Measurements from ENCODE around the gene PDK1. TPM values are rescaled to one million over a fixed set of nuclear protein-coding genes. Genes with fewer than 3 reads are reported as not detected.

PDK1 gene
- total RNA-seq, 1 donor from 2014 or later = 27.9 TPM

DNA sequence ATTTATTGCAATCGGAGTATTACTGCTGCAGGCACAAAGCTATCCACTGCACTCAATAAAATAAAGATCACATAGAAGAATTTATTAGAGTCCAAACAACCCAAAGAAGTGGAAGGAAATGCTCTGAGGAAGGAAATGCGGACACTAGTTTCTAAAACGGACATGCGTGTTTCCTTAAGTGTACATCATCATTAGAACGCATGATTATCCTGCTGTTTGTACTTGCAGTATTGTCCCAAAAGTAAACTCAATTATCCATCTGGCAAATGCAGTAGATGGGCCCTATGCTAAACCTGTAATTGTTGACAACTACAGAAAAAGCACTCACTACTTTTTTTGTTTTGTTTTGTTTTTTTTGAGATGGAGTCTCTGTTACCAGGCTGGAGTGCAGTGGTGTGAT is 53.6 kb downstream of the PDK1 start:
- no peak overlapping the region for H3K4me3 Mint-ChIP-seq (ENCODE audit: unreplicated experiment)
- TF ChIP-seq, protein P1, sequence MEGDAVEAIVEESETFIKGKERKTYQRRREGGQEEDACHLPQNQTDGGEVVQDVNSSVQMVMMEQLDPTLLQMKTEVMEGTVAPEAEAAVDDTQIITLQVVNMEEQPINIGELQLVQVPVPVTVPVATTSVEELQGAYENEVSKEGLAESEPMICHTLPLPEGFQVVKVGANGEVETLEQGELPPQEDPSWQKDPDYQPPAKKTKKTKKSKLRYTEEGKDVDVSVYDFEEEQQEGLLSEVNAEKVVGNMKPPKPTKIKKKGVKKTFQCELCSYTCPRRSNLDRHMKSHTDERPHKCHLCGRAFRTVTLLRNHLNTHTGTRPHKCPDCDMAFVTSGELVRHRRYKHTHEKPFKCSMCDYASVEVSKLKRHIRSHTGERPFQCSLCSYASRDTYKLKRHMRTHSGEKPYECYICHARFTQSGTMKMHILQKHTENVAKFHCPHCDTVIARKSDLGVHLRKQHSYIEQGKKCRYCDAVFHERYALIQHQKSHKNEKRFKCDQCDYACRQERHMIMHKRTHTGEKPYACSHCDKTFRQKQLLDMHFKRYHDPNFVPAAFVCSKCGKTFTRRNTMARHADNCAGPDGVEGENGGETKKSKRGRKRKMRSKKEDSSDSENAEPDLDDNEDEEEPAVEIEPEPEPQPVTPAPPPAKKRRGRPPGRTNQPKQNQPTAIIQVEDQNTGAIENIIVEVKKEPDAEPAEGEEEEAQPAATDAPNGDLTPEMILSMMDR (IDR thresholded peaks at IDR 0.05) = no peak
- no peak for DNase-seq (ENCODE audit: low spot score)
- H3K9me3 Mint-ChIP-seq (ENCODE audit: low read depth) = no peaks in the 10 kb centered on the region
- H3K27me3 Mint-ChIP-seq (ENCODE audit: low read depth) = no peaks in the 10 kb centered on the region
- peaks cover 5% of the 10 kb centered on the region for H3K36me3 Mint-ChIP-seq (ENCODE audit: low read depth)
- peaks cover 11% of the 10 kb centered on the region for H3K4me1 Mint-ChIP-seq (ENCODE audit: low read depth)
- no peak overlapping the region for H3K27ac Mint-ChIP-seq (ENCODE audit: unreplicated experiment)

DNA sequence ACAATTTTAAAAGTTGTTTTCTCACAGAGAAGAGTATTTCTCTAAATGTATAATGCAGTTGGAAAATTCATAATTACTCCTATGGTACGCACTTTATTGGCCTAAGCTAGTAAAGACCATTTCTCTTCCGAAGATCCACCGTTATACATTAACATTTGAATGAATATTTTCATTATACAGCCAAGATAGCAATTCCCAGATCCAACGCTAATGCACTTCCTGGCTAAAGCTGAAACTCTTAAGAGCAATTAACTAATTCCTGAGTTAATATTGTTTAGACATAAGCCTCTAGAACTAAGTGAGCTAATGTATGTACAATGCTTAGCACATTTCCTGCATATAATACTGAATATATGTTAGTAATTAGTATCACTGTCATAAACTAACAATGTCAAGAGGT is 56.2 kb downstream of the PDK1 start:
- DNase-seq (ENCODE audit: low spot score) = no peak
- TF ChIP-seq, protein P1 (IDR thresholded peaks at IDR 0.05) = no peak
- H3K9me3 Mint-ChIP-seq (ENCODE audit: low read depth) = no peaks in the 10 kb centered on the region
- no peak overlapping the region for H3K4me3 Mint-ChIP-seq (ENCODE audit: unreplicated experiment)
- H3K27me3 Mint-ChIP-seq (ENCODE audit: low read depth) = no peaks in the 10 kb centered on the region
- no peak overlapping the region for H3K27ac Mint-ChIP-seq (ENCODE audit: unreplicated experiment)
- H3K4me1 Mint-ChIP-seq (ENCODE audit: low read depth) = peaks cover 11% of the 10 kb centered on the region
- peaks cover 3% of the 10 kb centered on the region for H3K36me3 Mint-ChIP-seq (ENCODE audit: low read depth)

DNA sequence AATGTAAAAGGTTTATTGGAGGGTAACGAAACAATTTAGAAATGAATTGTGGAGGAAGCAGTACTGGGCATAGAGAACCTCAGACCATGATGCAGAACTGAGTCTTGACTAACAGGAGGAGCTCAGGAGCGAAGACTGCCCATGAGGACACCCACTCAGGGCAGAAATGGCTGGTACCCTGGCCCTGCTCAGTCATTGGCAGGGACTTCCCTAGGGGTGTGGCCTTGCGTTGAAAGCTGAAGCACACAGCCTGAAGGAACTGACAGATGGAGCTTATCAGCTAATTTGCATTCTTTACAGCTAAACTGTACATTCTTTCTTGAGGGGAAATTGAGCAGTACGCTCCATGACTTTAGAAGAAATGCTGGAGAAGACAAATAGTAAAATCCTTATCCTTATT is 57.1 kb downstream of the PDK1 start:
- no peak for DNase-seq (ENCODE audit: low spot score)
- H3K27ac Mint-ChIP-seq (ENCODE audit: unreplicated experiment) = no peak overlapping the region
- H3K4me1 Mint-ChIP-seq (ENCODE audit: low read depth) = peaks cover 11% of the 10 kb centered on the region
- peaks cover 2% of the 10 kb centered on the region for H3K36me3 Mint-ChIP-seq (ENCODE audit: low read depth)
- no peaks in the 10 kb centered on the region for H3K27me3 Mint-ChIP-seq (ENCODE audit: low read depth)
- no peaks in the 10 kb centered on the region for H3K9me3 Mint-ChIP-seq (ENCODE audit: low read depth)
- no peak overlapping the region for H3K4me3 Mint-ChIP-seq (ENCODE audit: unreplicated experiment)
- TF ChIP-seq, protein P1 (IDR thresholded peaks at IDR 0.05) = no peak

DNA sequence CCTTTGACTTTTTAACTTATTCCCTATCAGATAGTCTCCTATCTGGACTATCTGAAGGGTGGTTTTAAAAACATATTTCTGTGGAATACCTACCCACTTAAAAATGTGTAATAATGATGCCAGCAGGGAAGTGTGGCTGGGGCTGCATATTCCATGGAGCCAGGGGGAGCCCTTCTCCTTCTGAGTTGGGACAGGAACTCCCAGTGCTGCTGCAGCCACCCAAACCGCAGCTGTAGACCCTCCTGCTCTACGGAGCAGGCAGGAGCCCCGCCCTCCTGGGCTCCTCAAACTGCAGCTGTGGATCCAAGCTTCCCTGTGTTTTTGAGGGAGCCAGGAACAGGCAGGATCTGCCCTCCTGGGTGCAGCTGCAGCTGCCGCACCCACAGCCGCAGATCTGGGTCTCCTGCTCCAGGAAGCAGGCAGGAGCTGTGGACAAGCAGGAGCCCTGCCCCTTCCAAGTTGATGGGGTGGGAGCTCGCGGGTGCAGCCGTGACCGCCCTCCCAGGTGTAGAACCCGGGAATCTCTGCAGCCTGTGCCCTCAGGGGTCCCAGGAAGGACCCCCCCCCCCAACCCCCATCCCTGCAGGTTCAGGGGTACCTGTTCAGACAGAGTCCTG is 57.8 kb downstream of the PDK1 start:
- Mint-ChIP-seq H3K36me3 (ENCODE audit: low read depth) (peaks cover 2% of the 10 kb centered on the region), H3K4me3 (ENCODE audit: unreplicated experiment) (no peak overlapping the region), H3K9me3 (ENCODE audit: low read depth) (no peaks in the 10 kb centered on the region), H3K4me1 (ENCODE audit: low read depth) (peaks cover 11% of the 10 kb centered on the region), H3K27me3 (ENCODE audit: low read depth) (no peaks in the 10 kb centered on the region), H3K27ac (ENCODE audit: unreplicated experiment) (no peak overlapping the region)
- TF ChIP-seq, protein P1 (IDR thresholded peaks at IDR 0.05) = no peak
- DNase-seq (ENCODE audit: low spot score) = no peak

DNA sequence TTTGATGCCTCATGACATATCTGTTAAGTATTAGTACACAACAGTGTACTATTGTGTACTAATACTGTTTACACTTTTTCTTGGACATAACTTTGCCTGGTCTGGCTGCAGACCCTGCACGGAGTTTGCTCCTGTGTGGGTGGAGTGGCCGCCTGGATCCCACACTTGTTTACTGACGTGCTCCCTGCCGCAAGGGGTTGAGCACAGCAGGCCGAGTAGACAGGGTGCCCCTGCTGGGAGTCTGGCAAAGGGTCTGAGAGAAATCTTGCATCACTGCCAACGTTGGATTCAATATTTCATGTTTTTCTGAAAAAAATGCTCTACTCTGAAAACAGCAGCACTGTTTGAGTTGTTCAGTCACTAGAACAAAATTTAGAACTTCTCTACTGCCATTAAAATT is 59.0 kb downstream of the PDK1 start:
- no peak for DNase-seq (ENCODE audit: low spot score)
- TF ChIP-seq, protein P1 (IDR thresholded peaks at IDR 0.05) = no peak
- Mint-ChIP-seq H3K9me3 (ENCODE audit: low read depth) (no peaks in the 10 kb centered on the region), H3K36me3 (ENCODE audit: low read depth) (peaks cover 2% of the 10 kb centered on the region), H3K4me1 (ENCODE audit: low read depth) (peaks cover 11% of the 10 kb centered on the region), H3K27ac (ENCODE audit: unreplicated experiment) (no peak overlapping the region), H3K4me3 (ENCODE audit: unreplicated experiment) (no peak overlapping the region), H3K27me3 (ENCODE audit: low read depth) (no peaks in the 10 kb centered on the region)

Measured in chondrocyte (in vitro differentiated cells).